Stimulated activated CD8-positive, alpha-beta memory T cell treated with anti-CD3 and anti-CD28 coated beads, Interleukin-7, amount 100 ng/mL, for 24 hours (primary cell): ENCODE data around the gene ZNF586.
A peak's percentile ranks its signal among the peaks of the same experiment; 100 is the strongest.
"Not testable (repeated sequence)": the region's sequence is repeated elsewhere in the genome, so short reads cannot be mapped to it uniquely, and the experiment has no call there.

Experiments
- DNase-seq: peaks from one replicate; pipeline ENCODE4 v3.0.0-alpha.2; 2020; ENCODE audit warnings: low read depth

ZNF586 gene

GRCh38 chr19:57769345-57770131 lies at the start of gene ZNF586:
TSS of gene ZNF586 (plus strand) at chr19:57769676. CDS start at chr19:57769843, 167 bp downstream.
- DNase-seq, result peak; percentile 77

- no peak for DNase-seq
These were observed 49.5 kb upstream of the ZNF586 start for GRCh38 chr19:57719901-57720519.

GRCh38 chr19:57720878-57721277 lies 48.6 kb upstream of the ZNF586 start:
- DNase-seq, result no peak

- DNase-seq, result not testable (repeated sequence)
These were observed 31.2 kb upstream of the ZNF586 start for GRCh38 chr19:57738320-57738719.

- DNase-seq, result not testable (repeated sequence)
These were observed 30.7 kb upstream of the ZNF586 start for GRCh38 chr19:57738770-57739169.

- peak; percentile 65 for DNase-seq
These were observed 22.6 kb upstream of the ZNF586 start, which contains the start of gene ZNF776 for GRCh38 chr19:57746580-57747471. TSS of gene ZNF776 (plus strand) at chr19:57746815. CDS start at chr19:57747059, 244 bp downstream.

- no peak for DNase-seq
These were observed 22.0 kb upstream of the ZNF586 start for GRCh38 chr19:57747472-57747807.

- DNase-seq, result no peak
These were observed 21.4 kb upstream of the ZNF586 start for GRCh38 chr19:57748029-57748428.

- no peak for DNase-seq
These were observed 15.3 kb upstream of the ZNF586 start for GRCh38 chr19:57754091-57754673.

GRCh38 chr19:57755031-57755430 lies 14.4 kb upstream of the ZNF586 start:
- DNase-seq, result no peak

GRCh38 chr19:57757941-57758340 lies 11.5 kb upstream of the ZNF586 start:
- no peak for DNase-seq

GRCh38 chr19:57759096-57759495 lies 10.4 kb upstream of the ZNF586 start:
- DNase-seq, result no peak

GRCh38 chr19:57771417-57771816 lies 1.9 kb downstream of the ZNF586 start:
- DNase-seq, result no peak

- no peak for DNase-seq
These were observed 4.0 kb downstream of the ZNF586 start for GRCh38 chr19:57773488-57773887.

GRCh38 chr19:57776764-57777296 lies 7.4 kb downstream of the ZNF586 start:
- DNase-seq, result no peak

GRCh38 chr19:57778336-57778735 lies 8.9 kb downstream of the ZNF586 start:
- DNase-seq, result no peak

GRCh38 chr19:57779220-57779845 lies 9.9 kb downstream of the ZNF586 start:
- DNase-seq, result no peak

GRCh38 chr19:57786286-57786685 lies 16.8 kb downstream of the ZNF586 start:
- DNase-seq, result no peak

- no peak for DNase-seq
These were observed 17.4 kb downstream of the ZNF586 start for GRCh38 chr19:57786906-57787305.

GRCh38 chr19:57788114-57788692 lies 18.7 kb downstream of the ZNF586 start:
- DNase-seq, result no peak

- DNase-seq, result no peak
These were observed 19.8 kb downstream of the ZNF586 start for GRCh38 chr19:57789288-57789687.
